SH-SY5Y (cell line): ENCODE measurements around the gene RAD50.

ENCODE experiments used
- GATA2 ChIP-seq: IDR thresholded peaks from 2 replicates; pipeline ENCODE4 v1.6.1; 2011; ENCODE audit warnings: mild to moderate bottlenecking, low read depth, low read length
- GATA3 ChIP-seq: IDR thresholded peaks from 2 replicates; pipeline ENCODE4 v1.6.1; 2011; ENCODE audit warnings: low read depth, mild to moderate bottlenecking, low read length, moderate library complexity

The RAD50 gene

GRCh38 chr5:132684491-132684890 is 127.7 kb downstream of the RAD50 start:
- TF ChIP-seq GATA2: no peak
- no peak for TF ChIP-seq GATA3

- TF ChIP-seq GATA3: no peak
Observed at GRCh38 chr5:132684922-132685720, 128.3 kb downstream of the RAD50 start.

- TF ChIP-seq GATA2: no peak
- no peak for TF ChIP-seq GATA3
Observed at GRCh38 chr5:132686193-132686592, 129.4 kb downstream of the RAD50 start.

GRCh38 chr5:132687995-132688394 is 131.2 kb downstream of the RAD50 start:
- TF ChIP-seq GATA2 (no peak), GATA3 (no peak)

- TF ChIP-seq GATA3: no peak
- no peak for TF ChIP-seq GATA2
Observed at GRCh38 chr5:132688536-132689339, 132.0 kb downstream of the RAD50 start.

GRCh38 chr5:132689513-132689912 is 132.7 kb downstream of the RAD50 start:
- TF ChIP-seq GATA2: no peak
- no peak for TF ChIP-seq GATA3

- TF ChIP-seq GATA3 (no peak), GATA2 (no peak)
Observed at GRCh38 chr5:132690156-132690555, 133.4 kb downstream of the RAD50 start.

DNA sequence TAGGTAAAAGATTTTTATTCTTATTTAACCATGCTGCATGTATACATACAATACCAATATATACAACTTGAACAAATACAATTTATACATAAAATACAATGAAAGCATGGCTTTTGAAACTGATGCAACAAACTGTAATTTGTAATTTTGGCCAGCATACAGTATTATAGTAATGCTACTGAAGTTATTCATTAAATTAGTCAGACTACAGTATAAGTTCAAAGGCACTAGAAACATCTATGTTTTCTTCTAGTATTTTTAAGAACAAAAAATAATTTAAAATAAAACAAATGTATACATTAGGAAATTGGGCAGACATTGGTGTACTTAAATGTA is 135.8 kb downstream of the RAD50 start:
- no peak for TF ChIP-seq GATA2
- TF ChIP-seq GATA3: no peak
